ENCODE results near the gene ANO9.

GRCh38 chr11:380491-380890 lies 61.3 kb downstream of the ANO9 start:
- no peak for TF ChIP-seq EZH2 (IDR thresholded peaks at IDR 0.05; ENCODE audit: borderline replicate concordance, low read length)
- TF ChIP-seq, protein P1, sequence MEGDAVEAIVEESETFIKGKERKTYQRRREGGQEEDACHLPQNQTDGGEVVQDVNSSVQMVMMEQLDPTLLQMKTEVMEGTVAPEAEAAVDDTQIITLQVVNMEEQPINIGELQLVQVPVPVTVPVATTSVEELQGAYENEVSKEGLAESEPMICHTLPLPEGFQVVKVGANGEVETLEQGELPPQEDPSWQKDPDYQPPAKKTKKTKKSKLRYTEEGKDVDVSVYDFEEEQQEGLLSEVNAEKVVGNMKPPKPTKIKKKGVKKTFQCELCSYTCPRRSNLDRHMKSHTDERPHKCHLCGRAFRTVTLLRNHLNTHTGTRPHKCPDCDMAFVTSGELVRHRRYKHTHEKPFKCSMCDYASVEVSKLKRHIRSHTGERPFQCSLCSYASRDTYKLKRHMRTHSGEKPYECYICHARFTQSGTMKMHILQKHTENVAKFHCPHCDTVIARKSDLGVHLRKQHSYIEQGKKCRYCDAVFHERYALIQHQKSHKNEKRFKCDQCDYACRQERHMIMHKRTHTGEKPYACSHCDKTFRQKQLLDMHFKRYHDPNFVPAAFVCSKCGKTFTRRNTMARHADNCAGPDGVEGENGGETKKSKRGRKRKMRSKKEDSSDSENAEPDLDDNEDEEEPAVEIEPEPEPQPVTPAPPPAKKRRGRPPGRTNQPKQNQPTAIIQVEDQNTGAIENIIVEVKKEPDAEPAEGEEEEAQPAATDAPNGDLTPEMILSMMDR (conservative IDR thresholded peaks at IDR 0.05 in 1 of 2, IDR thresholded peaks at IDR 0.05 in 1 of 2; ENCODE audit: extremely low read depth in 1 of 2, insufficient read depth in 1 of 2, low read depth in 1 of 2, low read length in 2 of 2): no peak

Measured in mammary epithelial cell (primary cell).